ENCODE data around the gene PCDHA6. TPM values are rescaled to one million over a fixed set of nuclear protein-coding genes. Genes with fewer than 3 reads are reported as not detected.
"Not testable (repeated sequence)": the region's sequence is repeated elsewhere in the genome, so short reads cannot be mapped to it uniquely, and the experiment has no call there.

PCDHA6 gene
- polyA plus RNA-seq, 1 of the 3 experiments (the other 2 are of a cell fraction): 0.02 TPM

DNA sequence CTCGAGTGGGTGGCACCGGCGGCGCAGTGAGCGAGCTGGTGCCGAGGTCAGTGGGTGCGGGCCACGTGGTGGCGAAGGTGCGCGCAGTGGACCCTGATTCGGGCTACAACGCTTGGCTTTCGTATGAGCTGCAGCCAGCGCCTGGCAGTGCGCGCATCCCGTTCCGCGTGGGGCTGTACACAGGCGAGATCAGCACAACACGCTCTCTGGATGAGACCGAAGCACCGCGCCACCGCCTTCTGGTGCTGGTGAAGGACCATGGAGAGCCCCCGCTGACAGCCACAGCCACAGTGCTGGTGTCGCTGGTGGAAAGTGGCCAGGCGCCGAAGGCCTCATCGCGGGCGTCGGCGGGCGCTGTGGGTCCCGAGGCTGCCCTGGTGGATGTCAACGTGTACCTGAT, 4.3 kb upstream of the PCDHA6 start:
- 85% methylated on average over 19 of the region's 38 CpGs for WGBS (ENCODE audit: low lambda C conversion rate)
- no peaks in the 10 kb centered on the region for H3F3A ChIP-seq (replicated peaks; ENCODE audit: insufficient read depth)

DNA sequence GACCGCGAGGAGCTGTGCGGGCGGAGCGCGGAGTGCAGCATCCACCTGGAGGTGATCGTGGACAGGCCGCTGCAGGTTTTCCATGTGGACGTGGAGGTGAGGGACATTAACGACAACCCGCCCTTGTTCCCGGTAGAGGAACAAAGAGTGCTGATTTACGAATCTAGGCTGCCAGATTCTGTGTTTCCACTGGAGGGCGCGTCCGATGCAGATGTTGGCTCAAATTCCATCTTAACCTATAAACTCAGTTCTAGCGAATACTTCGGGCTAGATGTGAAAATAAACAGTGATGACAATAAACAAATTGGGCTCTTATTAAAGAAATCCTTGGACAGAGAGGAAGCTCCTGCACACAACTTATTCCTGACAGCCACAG, 590 bp downstream of the PCDHA6 start:
- Histone ChIP-seq H3F3A (replicated peaks; ENCODE audit: insufficient read depth) (no peaks in the 10 kb centered on the region), H3K4me3 (ENCODE audit: low read depth in 2 of 2, low read length in 1 of 2) (no peak overlapping the region), H2AFZ (ENCODE audit: low read depth) (no peak overlapping the region), H3K9me3 (no peaks in the 10 kb centered on the region), H3K27me3 (ENCODE audit: insufficient read depth) (no peaks in the 10 kb centered on the region), H3K4me1 (ENCODE audit: control insufficient read depth in 1 of 2, insufficient read depth in 2 of 2, low read depth in 1 of 2, low read length in 1 of 2) (no peaks in the 10 kb centered on the region), H3K27ac (ENCODE audit: low read depth in 2 of 2, low read length in 1 of 2) (no peak overlapping the region), H4K20me1 (ENCODE audit: insufficient read depth) (no peaks in the 10 kb centered on the region), H3K9ac (no peak overlapping the region), H3K36me3 (replicated peaks in 1 of 2; ENCODE audit: control insufficient read depth in 1 of 2, insufficient read depth in 2 of 2, low read length in 1 of 2) (no peaks in the 10 kb centered on the region), H3K79me2 (ENCODE audit: insufficient read depth) (no peaks in the 10 kb centered on the region), H3K9me2 (no peaks in the 10 kb centered on the region), H3K4me2 (no peak overlapping the region)
- ChIA-PET CTCF (interaction anchor here (1.8 kb wide), 1 partner anchor 212 kb away, joined by 8 read pairs; no protein-coding TSS in a partner anchor), POLR2A (no interaction called here)
- no peak for TF ChIP-seq SIN3A (IDR thresholded peaks at IDR 0.05; ENCODE audit: borderline replicate concordance, low read depth, low read length)
- TF ChIP-seq FOSL2 (IDR thresholded peaks at IDR 0.05; ENCODE audit: borderline replicate concordance, low read depth): no peak
- TF ChIP-seq EP300 (IDR thresholded peaks at IDR 0.05; ENCODE audit: borderline replicate concordance in 1 of 2, low read depth in 1 of 2, low read length in 1 of 2): no peak
- TF ChIP-seq, protein P1, sequence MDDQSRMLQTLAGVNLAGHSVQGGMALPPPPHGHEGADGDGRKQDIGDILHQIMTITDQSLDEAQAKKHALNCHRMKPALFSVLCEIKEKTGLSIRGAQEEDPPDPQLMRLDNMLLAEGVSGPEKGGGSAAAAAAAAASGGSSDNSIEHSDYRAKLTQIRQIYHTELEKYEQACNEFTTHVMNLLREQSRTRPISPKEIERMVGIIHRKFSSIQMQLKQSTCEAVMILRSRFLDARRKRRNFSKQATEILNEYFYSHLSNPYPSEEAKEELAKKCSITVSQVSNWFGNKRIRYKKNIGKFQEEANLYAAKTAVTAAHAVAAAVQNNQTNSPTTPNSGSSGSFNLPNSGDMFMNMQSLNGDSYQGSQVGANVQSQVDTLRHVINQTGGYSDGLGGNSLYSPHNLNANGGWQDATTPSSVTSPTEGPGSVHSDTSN (IDR thresholded peaks at IDR 0.05): no peak
- no peak for TF ChIP-seq FOXJ3 (CRISPR knock-in tag; IDR thresholded peaks at IDR 0.05)
- WGBS (ENCODE audit: low lambda C conversion rate): 83% methylated on average over 18 of the region's 18 CpGs
- DNase-seq: no peak

More for the DNA sequence above, 4.3 kb upstream of the PCDHA6 start:
- no peaks in the 10 kb centered on the region for H3K9me3 ChIP-seq
- no peaks in the 10 kb centered on the region for H4K20me1 ChIP-seq (ENCODE audit: insufficient read depth)
- no peak overlapping the region for H3K27ac ChIP-seq (ENCODE audit: low read depth in 2 of 2, low read length in 1 of 2)
- H3K27me3 ChIP-seq (ENCODE audit: insufficient read depth): no peaks in the 10 kb centered on the region
- ChIA-PET CTCF (interaction anchor here (1.1 to 1.3 kb wide), 2 partner anchors 16 to 217 kb away, joined by 4 read pairs; partner anchors contain the start of gene PCDHA4), POLR2A (no interaction called here)
- no peaks in the 10 kb centered on the region for H3K9me2 ChIP-seq
- no peak overlapping the region for H3K4me3 ChIP-seq (ENCODE audit: low read depth in 2 of 2, low read length in 1 of 2)
- no peaks in the 10 kb centered on the region for H3K36me3 ChIP-seq (replicated peaks in 1 of 2; ENCODE audit: control insufficient read depth in 1 of 2, insufficient read depth in 2 of 2, low read length in 1 of 2)
- no peak overlapping the region for H2AFZ ChIP-seq (ENCODE audit: low read depth)
- H3K4me1 ChIP-seq (ENCODE audit: control insufficient read depth in 1 of 2, insufficient read depth in 2 of 2, low read depth in 1 of 2, low read length in 1 of 2): no peaks in the 10 kb centered on the region
- H3K9ac ChIP-seq: no peak overlapping the region
- no peak for DNase-seq
- H3K79me2 ChIP-seq (ENCODE audit: insufficient read depth): no peaks in the 10 kb centered on the region
- TF ChIP-seq NRF1 (IDR thresholded peaks at IDR 0.05; ENCODE audit: low read depth, low read length): no peak
- H3K4me2 ChIP-seq: no peak overlapping the region

DNA sequence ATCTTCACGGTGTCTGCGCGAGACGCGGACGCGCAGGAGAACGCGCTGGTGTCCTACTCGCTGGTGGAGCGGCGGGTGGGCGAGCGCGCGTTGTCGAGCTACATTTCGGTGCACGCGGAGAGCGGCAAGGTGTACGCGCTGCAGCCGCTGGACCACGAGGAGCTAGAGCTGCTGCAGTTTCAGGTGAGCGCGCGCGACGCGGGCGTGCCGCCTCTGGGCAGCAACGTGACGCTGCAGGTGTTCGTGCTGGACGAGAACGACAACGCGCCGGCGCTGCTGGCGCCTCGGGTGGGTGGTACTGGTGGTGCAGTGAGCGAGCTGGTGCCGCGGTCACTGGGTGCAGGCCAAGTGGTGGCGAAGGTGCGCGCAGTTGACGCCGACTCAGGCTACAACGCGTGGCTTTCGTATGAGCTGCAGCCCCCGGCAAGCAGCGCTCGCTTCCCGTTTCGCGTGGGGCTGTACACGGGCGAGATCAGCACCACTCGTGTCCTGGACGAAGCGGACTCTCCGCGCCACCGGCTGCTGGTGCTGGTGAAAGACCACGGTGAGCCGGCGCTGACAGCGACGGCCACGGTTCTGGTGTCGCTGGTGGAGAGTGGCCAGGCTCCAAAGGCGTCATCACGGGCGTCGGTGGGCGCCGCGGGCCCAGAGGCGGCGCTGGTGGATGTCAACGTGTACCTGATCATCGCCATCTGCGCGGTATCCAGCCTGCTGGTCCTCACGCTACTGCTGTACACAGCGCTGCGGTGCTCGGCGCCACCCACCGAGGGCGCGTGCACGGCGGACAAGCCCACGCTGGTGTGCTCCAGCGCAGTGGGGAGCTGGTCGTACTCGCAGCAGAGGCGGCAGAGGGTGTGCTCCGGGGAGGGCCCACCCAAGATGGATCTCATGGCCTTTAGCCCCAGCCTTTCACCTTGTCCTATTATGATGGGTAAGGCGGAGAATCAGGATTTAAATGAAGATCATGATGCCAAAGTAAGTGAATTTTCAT, 2.0 kb downstream of the PCDHA6 start:
- H3K9ac ChIP-seq; H3K27ac ChIP-seq (ENCODE audit: low read depth in 2 of 2, low read length in 1 of 2); H3K27me3 ChIP-seq (ENCODE audit: insufficient read depth); H3K9me2 ChIP-seq; H2AFZ ChIP-seq (ENCODE audit: low read depth); H4K20me1 ChIP-seq (ENCODE audit: insufficient read depth); H3K4me2 ChIP-seq; DNase-seq; H3K4me3 ChIP-seq (ENCODE audit: low read depth in 2 of 2, low read length in 1 of 2); H3F3A ChIP-seq (replicated peaks; ENCODE audit: insufficient read depth); H3K4me1 ChIP-seq (ENCODE audit: control insufficient read depth in 1 of 2, insufficient read depth in 2 of 2, low read depth in 1 of 2, low read length in 1 of 2); POLR2A ChIA-PET; H3K79me2 ChIP-seq (ENCODE audit: insufficient read depth); H3K36me3 ChIP-seq (replicated peaks in 1 of 2; ENCODE audit: control insufficient read depth in 1 of 2, insufficient read depth in 2 of 2, low read length in 1 of 2); H3K9me3 ChIP-seq: not testable (repeated sequence)
- CTCF ChIA-PET: interaction anchor here (1.4 kb wide), 1 partner anchor 12 kb away, joined by 5 read pairs; no protein-coding TSS in a partner anchor
- WGBS (ENCODE audit: low lambda C conversion rate): 89% methylated on average over 66 of the region's 106 CpGs
